Smooth muscle cell (in vitro differentiated cells): ENCODE data around the gene CDCA7L. TPM values are rescaled to one million over a fixed set of nuclear protein-coding genes. Genes with fewer than 3 reads are reported as not detected.

Source experiments
- DNase-seq: peaks from one replicate; lab custom pipeline; 2025; ENCODE audit not compliant: unreplicated experiment; lab: John Stamatoyannopoulos, UW
- H2AFZ ChIP-seq: fragments of 200-600 bp; sonication (generic); 2 replicates; pipeline ENCODE4 v1.6.0; 2016; ENCODE audit warnings: antibody characterized with exemption, low read depth, mild to moderate bottlenecking
- H3F3A ChIP-seq: fragments of 200-600 bp; sonication (generic); 2 replicates; pipeline ENCODE4 v1.6.0; 2017; ENCODE audit warnings: antibody characterized with exemption, low read depth
- H3K27ac ChIP-seq: fragments of 200-600 bp; sonication (generic); 2 replicates; pipeline ENCODE4 v1.5.1; 2016; ENCODE audit warnings: low read depth, mild to moderate bottlenecking
- H3K27me3 ChIP-seq: fragments of 200-600 bp; sonication (generic); 2 replicates; pipeline ENCODE4 v1.6.1; 2016; ENCODE audit warnings: low read depth, mild to moderate bottlenecking
- H3K36me3 ChIP-seq: fragments of 200-600 bp; sonication (generic); 2 replicates; pipeline ENCODE4 v1.5.1; 2016; ENCODE audit warnings: low read depth
- H3K4me1 ChIP-seq: fragments of 200-600 bp; sonication (generic); 2 replicates; pipeline ENCODE4 v1.5.1; 2016; ENCODE audit warnings: low read depth
- H3K4me2 ChIP-seq: fragments of 200-600 bp; sonication (generic); 2 replicates; pipeline ENCODE4 v1.6.0; 2016; ENCODE audit warnings: mild to moderate bottlenecking
- H3K4me3 ChIP-seq: fragments of 200-600 bp; sonication (generic); 2 replicates; pipeline ENCODE4 v1.5.1; 2016; ENCODE audit warnings: mild to moderate bottlenecking
- H3K79me2 ChIP-seq: fragments of 200-600 bp; sonication (generic); 2 replicates; pipeline ENCODE4 v1.6.0; 2016; ENCODE audit warnings: low read depth, mild to moderate bottlenecking
- H3K9ac ChIP-seq: fragments of 200-600 bp; sonication (generic); 2 replicates; pipeline ENCODE4 v1.6.0; 2016; ENCODE audit warnings: low read depth
- H3K9me3 ChIP-seq: fragments of 200-600 bp; sonication (generic); replicated peaks from 2 replicates; pipeline ENCODE4 v1.5.1; 2016; ENCODE audit warnings: low read depth
- H4K20me1 ChIP-seq: fragments of 200-600 bp; sonication (generic); 2 replicates; pipeline ENCODE4 v1.6.0; 2016; ENCODE audit warnings: low read depth
- WGBS: methylation state at CpG from one replicate; pipeline ENCODE4 v1.1.7; 2016; ENCODE audit warnings: low lambda C conversion rate; 5-methylcytosine and 5-hydroxymethylcytosine counted together
- polyA plus RNA-seq: library from polyadenylated mRNA; unstranded; fragments of >200 nt; fragmentation: Nextera tagmentation; extraction: Ambion mirVana; gene quantifications from 2 replicates; pipeline ENCODE4 v1.2.1, GENCODE V29; 2016
- total RNA-seq: library from RNA; depleted of rRNA; stranded (reverse); fragments of >200 nt; gene quantifications from 2 replicates; pipeline ENCODE4 v1.2.3, GENCODE V29; 2014
- TF ChIP-seq, protein P1 (sequence below): fragments of 200-600 bp; sonication (generic); IDR thresholded peaks from 2 replicates; pipeline ENCODE4 v1.5.1; 2017; ENCODE audit warnings: borderline replicate concordance, mild to moderate bottlenecking, antibody characterized with exemption; ENCODE audit not compliant: insufficient read depth, poor library complexity, severe bottlenecking

The CDCA7L gene
- total and polyA plus RNA-seq, 2 experiments from 2014 or later: 9.3 to 13.9 TPM

DNA sequence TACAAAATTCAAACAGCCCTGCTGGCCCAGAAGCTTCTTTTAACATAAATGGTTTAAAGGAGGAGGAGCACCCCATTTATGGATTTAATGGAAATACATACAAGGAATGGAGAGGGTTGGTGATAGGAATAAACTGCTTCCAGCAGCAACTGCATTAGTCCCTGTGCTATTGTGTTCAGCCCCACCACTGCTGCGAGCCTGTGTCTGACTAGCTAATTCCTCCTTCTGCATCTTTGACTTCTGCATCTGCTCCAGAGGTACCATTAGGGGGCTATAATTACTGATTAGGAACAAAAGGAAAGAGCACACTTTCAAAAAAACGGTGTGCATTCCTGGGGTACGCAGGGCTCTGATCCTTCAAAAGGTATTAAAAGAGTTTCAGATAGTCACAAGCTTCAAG, 24.8 kb downstream of the CDCA7L start:
- H3K36me3 ChIP-seq: no peaks in the 10 kb centered on the region
- no peak for DNase-seq
- H4K20me1 ChIP-seq: no peaks in the 10 kb centered on the region
- peaks cover 50% of the 10 kb centered on the region for H3K4me1 ChIP-seq
- no peak overlapping the region for H2AFZ ChIP-seq
- 51% methylated on average over 3 of the region's 3 CpGs for WGBS
- H3K4me3 ChIP-seq: no peak overlapping the region
- H3F3A ChIP-seq: no peaks in the 10 kb centered on the region
- H3K27ac ChIP-seq: no peak overlapping the region
- no peaks in the 10 kb centered on the region for H3K9me3 ChIP-seq
- H3K4me2 ChIP-seq: no peak overlapping the region
- TF ChIP-seq, protein P1, sequence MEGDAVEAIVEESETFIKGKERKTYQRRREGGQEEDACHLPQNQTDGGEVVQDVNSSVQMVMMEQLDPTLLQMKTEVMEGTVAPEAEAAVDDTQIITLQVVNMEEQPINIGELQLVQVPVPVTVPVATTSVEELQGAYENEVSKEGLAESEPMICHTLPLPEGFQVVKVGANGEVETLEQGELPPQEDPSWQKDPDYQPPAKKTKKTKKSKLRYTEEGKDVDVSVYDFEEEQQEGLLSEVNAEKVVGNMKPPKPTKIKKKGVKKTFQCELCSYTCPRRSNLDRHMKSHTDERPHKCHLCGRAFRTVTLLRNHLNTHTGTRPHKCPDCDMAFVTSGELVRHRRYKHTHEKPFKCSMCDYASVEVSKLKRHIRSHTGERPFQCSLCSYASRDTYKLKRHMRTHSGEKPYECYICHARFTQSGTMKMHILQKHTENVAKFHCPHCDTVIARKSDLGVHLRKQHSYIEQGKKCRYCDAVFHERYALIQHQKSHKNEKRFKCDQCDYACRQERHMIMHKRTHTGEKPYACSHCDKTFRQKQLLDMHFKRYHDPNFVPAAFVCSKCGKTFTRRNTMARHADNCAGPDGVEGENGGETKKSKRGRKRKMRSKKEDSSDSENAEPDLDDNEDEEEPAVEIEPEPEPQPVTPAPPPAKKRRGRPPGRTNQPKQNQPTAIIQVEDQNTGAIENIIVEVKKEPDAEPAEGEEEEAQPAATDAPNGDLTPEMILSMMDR: no peak
- H3K79me2 ChIP-seq: no peaks in the 10 kb centered on the region
- H3K9ac ChIP-seq: no peak overlapping the region
- H3K27me3 ChIP-seq: peaks cover 44% of the 10 kb centered on the region

DNA sequence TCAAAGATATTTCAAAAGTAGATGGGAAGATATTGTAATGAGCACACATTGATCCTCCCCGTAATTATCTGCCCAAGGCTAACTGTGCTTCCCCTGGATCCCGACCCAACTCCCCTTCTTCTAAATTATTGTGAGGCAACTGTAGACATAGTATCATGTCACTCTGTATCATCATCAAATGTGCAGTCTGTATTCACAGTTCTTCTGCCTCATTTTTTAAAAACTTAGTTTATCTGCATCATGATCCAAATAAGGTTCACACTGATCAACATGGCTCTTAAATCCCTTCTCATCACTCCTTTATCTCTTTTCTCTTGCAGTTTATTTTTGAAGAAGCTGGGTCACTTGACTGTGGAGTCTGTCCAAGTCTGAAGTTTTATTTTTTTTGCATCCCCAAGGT, 27.5 kb downstream of the CDCA7L start:
- Histone ChIP-seq H3K27me3 (peaks cover 27% of the 10 kb centered on the region), H2AFZ (no peak overlapping the region)
- 98% methylated on average over 2 of the region's 2 CpGs for WGBS

DNA sequence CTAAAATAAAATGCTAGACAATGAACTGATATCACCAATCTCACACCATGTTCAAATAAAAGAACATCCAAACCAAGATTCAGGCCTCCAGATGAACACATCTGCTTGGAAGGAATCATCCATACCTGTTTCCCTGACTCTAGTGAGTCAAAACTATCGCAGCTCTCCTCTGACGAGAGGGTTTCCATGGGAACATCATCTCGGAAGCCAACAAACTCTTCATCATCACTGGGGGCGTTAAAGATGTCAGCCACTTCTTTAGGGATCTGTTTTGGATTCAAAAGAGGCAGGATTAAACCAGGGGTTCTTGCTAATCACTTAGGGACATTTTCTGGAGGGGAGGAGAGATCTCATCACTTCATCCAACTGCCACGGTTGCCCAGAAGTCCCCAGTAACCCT, 29.1 kb downstream of the CDCA7L start:
- Histone ChIP-seq H3F3A (no peaks in the 10 kb centered on the region), H3K27ac (no peak overlapping the region), H3K4me3 (no peak overlapping the region), H2AFZ (no peak overlapping the region), H3K4me2 (no peak overlapping the region), H3K9me3 (no peaks in the 10 kb centered on the region), H4K20me1 (no peaks in the 10 kb centered on the region), H3K9ac (no peak overlapping the region), H3K36me3 (no peaks in the 10 kb centered on the region), H3K79me2 (no peaks in the 10 kb centered on the region), H3K4me1 (peaks cover 31% of the 10 kb centered on the region), H3K27me3 (peaks cover 14% of the 10 kb centered on the region)
- TF ChIP-seq, protein P1: no peak
- no peak for DNase-seq
- WGBS: 86% methylated on average over 5 of the region's 5 CpGs

More for the DNA sequence above, 27.5 kb downstream of the CDCA7L start:
- TF ChIP-seq, protein P1: no peak
- no peaks in the 10 kb centered on the region for H3K36me3 ChIP-seq
- H3K4me1 ChIP-seq: peaks cover 34% of the 10 kb centered on the region
- H3K4me3 ChIP-seq: no peak overlapping the region
- H4K20me1 ChIP-seq: no peaks in the 10 kb centered on the region
- H3F3A ChIP-seq: no peaks in the 10 kb centered on the region
- H3K9ac ChIP-seq: no peak overlapping the region
- H3K9me3 ChIP-seq: no peaks in the 10 kb centered on the region
- H3K79me2 ChIP-seq: no peaks in the 10 kb centered on the region
- H3K4me2 ChIP-seq: no peak overlapping the region
- DNase-seq: no peak
- no peak overlapping the region for H3K27ac ChIP-seq

DNA sequence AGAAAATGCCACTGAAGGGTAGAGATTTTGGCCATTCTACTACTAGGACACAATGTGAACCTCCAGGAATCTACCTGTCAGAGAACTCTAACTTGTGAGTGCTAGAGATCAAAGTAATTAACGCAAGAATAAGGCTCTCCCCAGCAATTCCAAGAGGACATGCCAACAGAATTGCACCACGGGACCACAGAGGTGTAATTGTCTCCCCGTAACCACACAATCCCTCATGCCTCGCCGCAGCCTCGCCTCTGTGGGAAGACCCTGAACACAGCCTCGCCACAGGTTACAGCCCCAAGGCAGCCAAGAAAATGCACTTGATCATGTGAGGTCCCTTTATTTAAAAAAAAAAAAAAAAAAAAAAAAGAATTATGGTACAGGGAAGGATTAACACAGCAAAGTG, 29.5 kb downstream of the CDCA7L start:
- Histone ChIP-seq H3K4me3 (no peak overlapping the region), H4K20me1 (no peaks in the 10 kb centered on the region), H2AFZ (no peak overlapping the region), H3F3A (no peaks in the 10 kb centered on the region), H3K9ac (no peak overlapping the region), H3K79me2 (no peaks in the 10 kb centered on the region), H3K36me3 (no peaks in the 10 kb centered on the region), H3K9me3 (no peaks in the 10 kb centered on the region), H3K4me2 (no peak overlapping the region), H3K27me3 (peaks cover 10% of the 10 kb centered on the region), H3K4me1 (peaks cover 31% of the 10 kb centered on the region), H3K27ac (no peak overlapping the region)
- TF ChIP-seq, protein P1: no peak
- 94% methylated on average over 7 of the region's 7 CpGs for WGBS
- no peak for DNase-seq
